ENCODE data around the gene DTX3. TPM values are rescaled to one million over a fixed set of nuclear protein-coding genes. Genes with fewer than 3 reads are reported as not detected.

DTX3 gene
- total RNA-seq, 4 donors from 2014 or later, result 34.6 to 70.2 (median 53.2) TPM

- Histone ChIP-seq H3K27me3 (no peaks in the 10 kb centered on the region), H3K4me3 (no peak overlapping the region), H3K9me3 (no peaks in the 10 kb centered on the region), H3K4me1 (no peaks in the 10 kb centered on the region), H3K36me3 (peaks cover 0 to 39% of the 10 kb centered on the region in 2 donors), H3K27ac (no peak overlapping the region)
- no peak for ATAC-seq
- no peak for TF ChIP-seq POLR2AphosphoS5 (IDR thresholded peaks at IDR 0.05)
- TF ChIP-seq, protein P1, sequence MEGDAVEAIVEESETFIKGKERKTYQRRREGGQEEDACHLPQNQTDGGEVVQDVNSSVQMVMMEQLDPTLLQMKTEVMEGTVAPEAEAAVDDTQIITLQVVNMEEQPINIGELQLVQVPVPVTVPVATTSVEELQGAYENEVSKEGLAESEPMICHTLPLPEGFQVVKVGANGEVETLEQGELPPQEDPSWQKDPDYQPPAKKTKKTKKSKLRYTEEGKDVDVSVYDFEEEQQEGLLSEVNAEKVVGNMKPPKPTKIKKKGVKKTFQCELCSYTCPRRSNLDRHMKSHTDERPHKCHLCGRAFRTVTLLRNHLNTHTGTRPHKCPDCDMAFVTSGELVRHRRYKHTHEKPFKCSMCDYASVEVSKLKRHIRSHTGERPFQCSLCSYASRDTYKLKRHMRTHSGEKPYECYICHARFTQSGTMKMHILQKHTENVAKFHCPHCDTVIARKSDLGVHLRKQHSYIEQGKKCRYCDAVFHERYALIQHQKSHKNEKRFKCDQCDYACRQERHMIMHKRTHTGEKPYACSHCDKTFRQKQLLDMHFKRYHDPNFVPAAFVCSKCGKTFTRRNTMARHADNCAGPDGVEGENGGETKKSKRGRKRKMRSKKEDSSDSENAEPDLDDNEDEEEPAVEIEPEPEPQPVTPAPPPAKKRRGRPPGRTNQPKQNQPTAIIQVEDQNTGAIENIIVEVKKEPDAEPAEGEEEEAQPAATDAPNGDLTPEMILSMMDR (IDR thresholded peaks at IDR 0.05), result no peak
- TF ChIP-seq POLR2A (IDR thresholded peaks at IDR 0.05), result no peak
- no peak for TF ChIP-seq EP300 (IDR thresholded peaks at IDR 0.05)
- 80 to 84% methylated on average over 7 to 12 of the region's 12 CpGs for WGBS, 2 donors (ENCODE audit: low coverage in 1 of 2)
Observed at GRCh38 chr12:57577981-57578758, 26.5 kb upstream of the DTX3 start.

- no peak overlapping the region for H3K4me3 ChIP-seq
- ATAC-seq, result no peak
- no peak overlapping the region for H3K27ac ChIP-seq
- H3K4me1 ChIP-seq, result no peaks in the 10 kb centered on the region
- H3K27me3 ChIP-seq, result no peaks in the 10 kb centered on the region
- 80% methylated on average over 2 of the region's 2 CpGs for WGBS, 2 donors (ENCODE audit: low coverage in 1 of 2)
- TF ChIP-seq POLR2A (IDR thresholded peaks at IDR 0.05) (no peak), EP300 (IDR thresholded peaks at IDR 0.05) (no peak), POLR2AphosphoS5 (IDR thresholded peaks at IDR 0.05) (no peak)
- TF ChIP-seq, protein P1 (IDR thresholded peaks at IDR 0.05), result no peak
- peaks cover 0 to 36% of the 10 kb centered on the region in 2 donors for H3K36me3 ChIP-seq
- no peaks in the 10 kb centered on the region for H3K9me3 ChIP-seq
Observed at GRCh38 chr12:57579011-57579410, 25.6 kb upstream of the DTX3 start.

DNA sequence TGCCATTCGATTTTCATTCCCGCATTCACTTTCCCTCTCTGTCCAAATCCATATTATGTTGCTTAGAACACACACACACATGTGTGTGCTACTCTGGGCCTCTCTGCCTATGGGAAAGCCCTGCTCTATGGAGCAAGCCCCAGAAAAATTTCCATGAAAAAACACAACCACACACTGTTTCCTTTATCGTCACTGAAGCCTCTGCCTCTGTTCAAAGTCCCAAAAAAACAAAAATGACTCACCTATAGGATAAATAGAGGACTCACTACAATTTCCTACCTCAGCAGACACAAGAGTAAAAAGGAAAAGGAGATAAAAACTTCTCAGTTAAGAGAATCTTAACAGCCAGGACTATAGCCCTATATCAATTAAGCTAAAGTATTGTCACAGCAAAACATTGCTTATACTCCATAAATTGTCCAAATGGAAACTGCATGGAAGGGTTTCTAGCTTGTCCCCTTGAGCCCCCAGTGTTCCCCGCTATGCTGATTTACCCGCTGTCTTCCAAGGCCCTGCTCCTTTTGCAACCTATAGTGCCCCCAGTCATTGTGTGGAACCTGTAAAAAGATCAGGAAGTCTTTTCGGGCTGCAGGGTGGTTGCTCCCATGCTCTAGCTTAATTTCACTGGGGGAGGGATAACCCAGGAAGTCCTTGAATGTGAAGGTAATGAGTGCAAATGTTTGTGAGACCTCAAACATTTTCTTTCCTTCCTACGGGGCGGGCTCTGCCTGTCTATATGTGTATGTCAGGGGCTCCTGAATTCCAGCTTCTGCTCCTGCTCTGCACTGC lies 24.8 kb upstream of the DTX3 start:
- no peak for ATAC-seq
- Histone ChIP-seq H3K36me3 (peaks cover 0 to 36% of the 10 kb centered on the region in 2 donors), H3K4me3 (no peak overlapping the region), H3K9me3 (no peaks in the 10 kb centered on the region), H3K27ac (no peak overlapping the region), H3K4me1 (no peaks in the 10 kb centered on the region), H3K27me3 (no peaks in the 10 kb centered on the region)
- WGBS, 2 donors (ENCODE audit: low coverage in 1 of 2), result 71 to 77% methylated on average over 5 to 7 of the region's 8 CpGs
- no peak for TF ChIP-seq POLR2A (IDR thresholded peaks at IDR 0.05)
- TF ChIP-seq, protein P1 (IDR thresholded peaks at IDR 0.05), result no peak
- TF ChIP-seq EP300 (IDR thresholded peaks at IDR 0.05), result no peak
- no peak for TF ChIP-seq POLR2AphosphoS5 (IDR thresholded peaks at IDR 0.05)

DNA sequence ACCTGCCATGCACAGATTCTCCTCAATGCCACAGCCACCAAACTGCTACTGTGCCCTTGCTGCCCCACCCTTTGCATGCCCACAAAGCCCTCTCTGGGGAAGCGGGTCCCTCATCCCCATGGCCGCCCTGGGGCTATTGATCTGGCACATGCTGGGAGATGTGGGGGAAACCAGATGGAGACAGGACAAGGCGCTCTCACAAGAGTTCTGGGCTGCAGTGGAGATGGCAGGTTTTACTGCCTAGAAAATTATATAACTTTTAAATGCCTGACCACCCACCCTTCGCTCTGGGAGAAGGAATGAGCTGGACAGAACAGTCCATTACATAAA lies 24.2 kb upstream of the DTX3 start:
- no peaks in the 10 kb centered on the region for H3K9me3 ChIP-seq
- H3K4me3 ChIP-seq, result no peak overlapping the region
- no peaks in the 10 kb centered on the region for H3K27me3 ChIP-seq
- TF ChIP-seq POLR2A (IDR thresholded peaks at IDR 0.05) (no peak), POLR2AphosphoS5 (IDR thresholded peaks at IDR 0.05) (no peak), EP300 (IDR thresholded peaks at IDR 0.05) (no peak)
- WGBS, 2 donors (ENCODE audit: low coverage in 1 of 2), result 78 to 89% methylated on average over 1 of the region's 4 CpGs
- no peaks in the 10 kb centered on the region for H3K4me1 ChIP-seq
- ATAC-seq, result no peak
- H3K36me3 ChIP-seq, result peaks cover 0 to 36% of the 10 kb centered on the region in 2 donors
- H3K27ac ChIP-seq, result no peak overlapping the region

- no peak for ATAC-seq
- 100% methylated on average over 1 of the region's 1 CpG; no CpG with 5 or more reads in 1 of the 2 donors for WGBS, 2 donors (ENCODE audit: low coverage in 1 of 2)
- H3K4me3 ChIP-seq, result no peak overlapping the region
- H3K9me3 ChIP-seq, result no peaks in the 10 kb centered on the region
- TF ChIP-seq, protein P1 (IDR thresholded peaks at IDR 0.05), result no peak
- TF ChIP-seq POLR2A (IDR thresholded peaks at IDR 0.05) (no peak), POLR2AphosphoS5 (IDR thresholded peaks at IDR 0.05) (no peak), EP300 (IDR thresholded peaks at IDR 0.05) (no peak)
- no peaks in the 10 kb centered on the region for H3K4me1 ChIP-seq
- H3K36me3 ChIP-seq, result peaks cover 0 to 24% of the 10 kb centered on the region in 2 donors
- H3K27ac ChIP-seq, result no peak overlapping the region
- no peaks in the 10 kb centered on the region for H3K27me3 ChIP-seq
Observed at GRCh38 chr12:57581802-57582201, 22.8 kb upstream of the DTX3 start.
